DMS114 treated with DMSO at 0.1 percent for 48 hours (cell line): ENCODE results near the gene EPN1.

Experiments
- DNase-seq: peaks from one replicate; lab custom pipeline; 2025; ENCODE audit not compliant: unreplicated experiment; lab: John Stamatoyannopoulos, UW

EPN1 gene

GRCh38 chr19:55692681-55693081, 17.7 kb downstream of the EPN1 start:
- no peak for DNase-seq

- no peak for DNase-seq
Observed at GRCh38 chr19:55693336-55693974, 18.4 kb downstream of the EPN1 start.

GRCh38 chr19:55694241-55694655, 19.2 kb downstream of the EPN1 start:
- no peak for DNase-seq

GRCh38 chr19:55694656-55695491, 19.8 kb downstream of the EPN1 start:
- no peak for DNase-seq

- DNase-seq: no peak
Observed at GRCh38 chr19:55695511-55696290, 20.7 kb downstream of the EPN1 start.

GRCh38 chr19:55696301-55697068, 21.5 kb downstream of the EPN1 start:
- DNase-seq: no peak

GRCh38 chr19:55697069-55697440, 22.0 kb downstream of the EPN1 start:
- no peak for DNase-seq

GRCh38 chr19:55697698-55698097, 22.7 kb downstream of the EPN1 start:
- DNase-seq: no peak

GRCh38 chr19:55698256-55698655, 23.2 kb downstream of the EPN1 start:
- DNase-seq: no peak

- no peak for DNase-seq
Observed at GRCh38 chr19:55699221-55699620, 24.2 kb downstream of the EPN1 start.

GRCh38 chr19:55700813-55701212, 25.8 kb downstream of the EPN1 start:
- no peak for DNase-seq

- no peak for DNase-seq
Observed at GRCh38 chr19:55702131-55702627, 27.2 kb downstream of the EPN1 start.

- no peak for DNase-seq
Observed at GRCh38 chr19:55703790-55704215, 28.8 kb downstream of the EPN1 start.

- DNase-seq: no peak
Observed at GRCh38 chr19:55704494-55705245, 29.6 kb downstream of the EPN1 start.

GRCh38 chr19:55705972-55706371, 30.9 kb downstream of the EPN1 start:
- DNase-seq: no peak

- DNase-seq: no peak
Observed at GRCh38 chr19:55711719-55712118, 36.7 kb downstream of the EPN1 start.

- DNase-seq: no peak
Observed at GRCh38 chr19:55712804-55713631, 38.0 kb downstream of the EPN1 start.

- no peak for DNase-seq
Observed at GRCh38 chr19:55716531-55716930, 41.5 kb downstream of the EPN1 start.

GRCh38 chr19:55717251-55717650, 42.2 kb downstream of the EPN1 start:
- no peak for DNase-seq
